Left forelimb (tissue), 1 donor: ENCODE results near the gene ISOC1.

ENCODE experiments used
- DNase-seq: peaks from one replicate; pipeline ENCODE4 v3.0.0-alpha.2; 2018; ENCODE audit warnings: low spot score

The ISOC1 gene

GRCh38 chr5:129094924-129095899, 663 bp downstream of the ISOC1 start:
- no peak for DNase-seq

- DNase-seq, result no peak
These were observed 1.9 kb downstream of the ISOC1 start for GRCh38 chr5:129096382-129096991.

GRCh38 chr5:129097498-129098296, 3.1 kb downstream of the ISOC1 start:
- no peak for DNase-seq

- DNase-seq, result no peak
These were observed 4.1 kb downstream of the ISOC1 start for GRCh38 chr5:129098488-129099183.

- no peak for DNase-seq
These were observed 4.6 kb downstream of the ISOC1 start for GRCh38 chr5:129099184-129099569.

GRCh38 chr5:129101794-129102193, 7.2 kb downstream of the ISOC1 start:
- no peak for DNase-seq

- no peak for DNase-seq
These were observed 8.8 kb downstream of the ISOC1 start for GRCh38 chr5:129103397-129103796.

- no peak for DNase-seq
These were observed 10.4 kb downstream of the ISOC1 start for GRCh38 chr5:129104915-129105455.

- DNase-seq, result no peak
These were observed 13.1 kb downstream of the ISOC1 start for GRCh38 chr5:129107637-129108036.

- no peak for DNase-seq
These were observed 16.2 kb downstream of the ISOC1 start for GRCh38 chr5:129110742-129111141.

GRCh38 chr5:129111351-129111750, 16.8 kb downstream of the ISOC1 start:
- DNase-seq, result no peak

GRCh38 chr5:129112295-129112694, 17.7 kb downstream of the ISOC1 start:
- DNase-seq, result no peak

GRCh38 chr5:129113867-129114266, 19.3 kb downstream of the ISOC1 start:
- DNase-seq, result no peak

- no peak for DNase-seq
These were observed 20.1 kb downstream of the ISOC1 start for GRCh38 chr5:129114539-129115193.

- no peak for DNase-seq
These were observed 21.1 kb downstream of the ISOC1 start for GRCh38 chr5:129115680-129116079.

GRCh38 chr5:129116797-129117196, 22.2 kb downstream of the ISOC1 start:
- no peak for DNase-seq

- no peak for DNase-seq
These were observed 23.9 kb downstream of the ISOC1 start for GRCh38 chr5:129118405-129118804.

GRCh38 chr5:129118826-129119225, 24.3 kb downstream of the ISOC1 start:
- no peak for DNase-seq

- no peak for DNase-seq
These were observed 25.6 kb downstream of the ISOC1 start for GRCh38 chr5:129120158-129120581.

- no peak for DNase-seq
These were observed 28.0 kb downstream of the ISOC1 start for GRCh38 chr5:129122560-129122959.

GRCh38 chr5:129124608-129125007, 30.1 kb downstream of the ISOC1 start:
- no peak for DNase-seq
